ENCODE results near the gene CAMTA1. TPM values are rescaled to one million over a fixed set of nuclear protein-coding genes. Genes with fewer than 3 reads are reported as not detected.

CAMTA1 gene
- total RNA-seq, 1 experiment from 2014 or later, result 105 TPM

DNA sequence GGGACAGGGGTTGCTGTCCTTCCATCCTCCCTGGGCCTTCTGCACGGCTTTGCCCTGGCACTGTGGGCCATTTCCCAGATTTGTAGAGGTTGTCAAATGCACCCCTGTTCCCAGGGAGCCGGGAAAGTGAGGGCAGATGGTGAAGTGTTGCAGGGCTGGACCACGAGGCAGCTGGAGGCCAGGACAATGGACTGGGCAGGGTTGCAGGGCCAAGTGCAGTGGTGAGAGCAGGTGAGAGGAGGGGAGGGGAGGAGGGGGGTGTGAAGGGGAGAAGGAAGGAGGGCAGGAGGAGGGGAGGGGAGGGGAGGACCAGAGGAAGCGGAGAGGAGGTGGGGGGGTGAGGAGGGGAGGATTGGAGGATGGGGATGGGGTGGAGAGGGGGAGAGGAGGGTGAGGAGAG, 443.9 kb downstream of the CAMTA1 start:
- no peak for DNase-seq (ENCODE audit: low read depth)

DNA sequence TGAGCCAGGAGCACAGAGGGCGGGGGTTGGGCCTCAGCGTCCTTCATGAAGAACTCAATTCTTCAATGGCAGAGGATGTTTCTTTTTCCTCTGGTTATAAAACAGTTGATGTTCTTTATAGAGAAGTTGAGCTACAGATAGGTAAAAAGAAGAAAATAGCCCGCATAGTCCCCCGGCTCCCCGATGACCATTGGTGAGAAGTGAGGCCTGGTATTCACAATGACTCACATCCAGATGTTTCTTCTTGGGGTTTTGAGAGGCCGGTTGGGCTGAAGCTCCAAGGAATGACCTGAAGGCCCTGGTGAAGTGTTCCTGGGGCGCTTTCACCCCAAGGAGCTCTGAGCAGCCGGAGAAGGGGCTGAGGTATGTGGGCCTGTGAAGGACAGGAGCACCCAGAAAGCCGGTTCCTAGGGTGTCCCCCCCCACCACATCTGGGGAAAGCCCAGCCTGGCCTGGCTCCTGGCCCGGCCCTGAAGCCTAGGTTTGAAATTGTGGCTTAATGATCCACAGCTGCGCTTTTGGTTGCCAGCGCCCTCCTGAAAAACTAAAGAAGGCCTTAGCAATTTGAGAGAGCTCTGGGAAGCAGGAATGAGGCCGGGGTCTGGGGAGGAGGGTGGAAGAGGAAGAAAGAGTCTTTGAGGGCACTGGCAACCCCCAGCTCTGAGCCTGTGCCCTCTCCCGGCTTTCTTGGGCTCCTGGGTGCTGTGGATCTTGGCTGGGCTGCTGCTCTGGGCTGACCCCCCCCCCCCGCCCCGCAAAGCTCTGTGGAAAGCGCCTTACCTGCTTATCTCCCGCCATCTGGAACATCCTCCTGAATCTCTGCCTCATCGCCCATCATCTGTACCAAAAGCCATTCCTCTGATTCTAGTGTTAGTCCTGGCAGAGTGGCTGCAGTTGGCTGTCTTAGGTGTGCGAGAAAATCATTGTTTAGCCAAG, 444.7 kb downstream of the CAMTA1 start:
- no peak for DNase-seq (ENCODE audit: low read depth)

DNA sequence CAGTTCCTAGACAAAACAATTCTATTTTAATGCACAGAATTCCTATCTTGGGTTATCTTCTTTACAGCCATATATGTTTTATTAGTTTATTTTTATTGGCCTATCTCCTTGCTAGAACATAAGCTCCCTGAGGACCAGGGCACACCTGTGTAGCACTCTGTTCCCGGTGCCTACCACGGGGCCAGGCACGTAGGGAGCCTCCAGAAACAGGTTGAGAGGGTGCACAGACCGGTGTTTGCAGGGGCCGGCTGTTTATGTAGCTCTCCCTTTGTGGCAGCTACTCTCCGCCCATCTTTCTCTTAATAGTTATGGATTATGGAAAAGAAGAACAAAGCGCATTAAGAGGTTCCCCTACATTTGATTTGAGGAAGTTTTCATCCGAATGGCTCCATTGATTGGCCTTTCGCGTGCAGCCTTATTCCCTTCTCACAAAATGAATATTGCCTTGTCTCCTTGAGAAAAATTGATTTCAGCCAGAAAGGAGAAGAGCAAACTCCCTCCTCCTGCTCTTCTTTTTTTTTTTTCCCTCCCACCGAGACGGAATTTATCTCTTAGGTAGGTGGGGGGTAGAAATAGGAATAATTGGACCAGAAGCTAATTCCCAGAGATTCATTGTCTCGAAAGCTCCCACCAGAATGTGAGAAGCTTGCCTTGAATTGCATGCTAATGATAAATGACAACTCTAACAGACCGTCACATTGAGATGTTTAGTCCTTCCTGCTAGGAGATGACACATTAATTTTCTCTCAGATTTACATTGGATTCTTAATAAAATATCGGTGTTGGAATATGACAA, 447.4 kb downstream of the CAMTA1 start:
- DNase-seq (ENCODE audit: low read depth), result no peak

DNA sequence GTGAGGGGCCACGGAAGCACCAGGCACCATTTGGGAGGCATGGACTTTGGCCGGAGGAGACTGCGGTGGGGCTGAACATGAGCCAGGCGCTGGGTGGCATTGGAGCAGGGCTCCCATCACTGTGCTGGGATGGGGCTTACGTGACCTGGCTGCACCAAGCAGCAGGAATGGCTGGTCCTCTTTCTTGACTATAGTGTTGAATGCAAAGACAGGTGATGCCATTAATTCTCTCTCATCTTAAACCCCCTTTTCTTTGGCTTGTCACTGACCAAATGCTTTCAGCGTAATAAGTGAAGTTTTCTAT, 447.9 kb downstream of the CAMTA1 start:
- no peak for DNase-seq (ENCODE audit: low read depth)

DNA sequence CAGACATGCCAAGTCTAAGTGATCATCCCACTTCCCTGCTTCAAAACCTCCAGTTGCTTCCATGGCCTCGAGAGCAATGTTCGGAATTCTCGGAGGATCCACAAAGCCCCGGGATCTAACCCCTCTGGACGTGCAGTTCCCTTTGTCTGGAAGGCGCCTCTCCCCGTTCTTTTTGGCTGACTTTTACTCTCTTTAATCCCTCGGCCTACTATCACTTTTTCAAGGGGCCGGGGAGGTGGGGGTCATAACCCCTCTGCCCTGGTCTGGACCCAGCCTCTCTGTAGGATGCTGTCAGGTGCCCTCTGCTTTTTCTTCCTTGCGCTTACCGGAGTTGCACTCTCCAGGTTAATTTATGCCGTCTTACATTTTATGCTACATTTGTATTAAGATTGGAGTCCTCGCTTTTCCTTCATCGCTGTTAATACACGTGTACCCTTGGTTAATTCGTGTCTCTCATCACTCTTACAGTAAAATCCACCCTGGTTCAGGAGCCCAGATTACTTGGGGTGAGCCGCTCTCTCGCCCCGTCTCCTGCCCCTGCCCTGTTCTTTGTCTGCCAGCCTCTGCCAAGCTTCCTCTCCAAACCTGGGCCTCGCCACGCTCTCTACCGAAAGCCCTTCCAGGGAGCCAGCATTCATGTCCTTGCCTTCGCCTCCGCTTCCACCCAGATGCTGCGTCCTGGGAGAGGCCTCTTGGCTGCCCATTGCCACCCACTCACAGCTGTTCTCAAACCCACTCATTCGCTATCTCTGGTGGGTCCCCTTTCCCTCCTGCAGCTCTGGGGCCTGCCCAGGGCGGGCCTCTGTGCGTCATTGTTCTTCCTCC, 448.6 kb downstream of the CAMTA1 start:
- DNase-seq (ENCODE audit: low read depth), result no peak

DNA sequence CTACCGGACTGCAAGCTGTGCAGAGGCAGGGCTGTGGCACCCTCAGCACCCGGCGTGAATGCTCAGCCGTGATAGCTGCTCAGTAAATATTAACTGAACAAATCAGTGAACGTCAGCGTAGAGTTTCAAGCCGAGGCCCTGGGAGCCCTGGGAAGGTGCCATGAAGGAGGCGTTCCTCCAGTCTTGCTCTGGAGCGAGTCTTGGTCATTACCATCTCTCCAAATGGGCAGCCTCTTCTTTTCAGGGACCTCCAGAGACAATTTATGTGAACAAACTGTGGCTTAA, 449.2 kb downstream of the CAMTA1 start:
- DNase-seq (ENCODE audit: low read depth), result no peak

DNA sequence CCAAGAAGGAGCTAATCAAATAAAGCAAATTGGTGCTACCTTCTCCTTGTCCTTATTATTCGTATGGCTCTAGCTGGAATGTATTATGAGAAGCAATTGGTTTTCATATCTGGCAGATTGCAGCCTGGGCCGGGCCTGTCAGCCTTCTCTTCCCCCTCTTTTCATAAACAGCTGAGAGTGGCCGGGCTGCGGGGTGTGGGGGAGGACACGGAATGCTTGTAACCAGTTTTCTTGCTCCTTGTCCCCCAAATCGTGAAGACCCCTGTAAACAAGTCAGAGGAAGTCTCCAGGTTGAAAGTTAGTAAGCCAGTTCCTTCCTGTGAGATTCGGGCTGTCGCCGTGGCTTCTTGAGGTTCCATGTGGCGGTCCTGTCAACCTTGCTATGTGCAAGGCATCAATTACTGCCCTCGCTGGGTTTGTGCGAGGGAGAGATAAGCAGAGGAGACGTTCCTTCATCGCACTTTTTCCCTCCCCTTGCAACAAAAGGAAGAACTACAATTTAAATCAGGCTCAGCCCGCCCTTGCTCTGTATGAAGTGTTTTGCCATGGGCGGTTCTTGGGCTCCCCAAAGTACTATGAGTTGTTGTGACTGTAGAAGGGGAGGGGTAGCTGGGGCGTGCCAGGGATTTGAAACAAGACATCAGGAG, 450.7 kb downstream of the CAMTA1 start:
- no peak for DNase-seq (ENCODE audit: low read depth)

DNA sequence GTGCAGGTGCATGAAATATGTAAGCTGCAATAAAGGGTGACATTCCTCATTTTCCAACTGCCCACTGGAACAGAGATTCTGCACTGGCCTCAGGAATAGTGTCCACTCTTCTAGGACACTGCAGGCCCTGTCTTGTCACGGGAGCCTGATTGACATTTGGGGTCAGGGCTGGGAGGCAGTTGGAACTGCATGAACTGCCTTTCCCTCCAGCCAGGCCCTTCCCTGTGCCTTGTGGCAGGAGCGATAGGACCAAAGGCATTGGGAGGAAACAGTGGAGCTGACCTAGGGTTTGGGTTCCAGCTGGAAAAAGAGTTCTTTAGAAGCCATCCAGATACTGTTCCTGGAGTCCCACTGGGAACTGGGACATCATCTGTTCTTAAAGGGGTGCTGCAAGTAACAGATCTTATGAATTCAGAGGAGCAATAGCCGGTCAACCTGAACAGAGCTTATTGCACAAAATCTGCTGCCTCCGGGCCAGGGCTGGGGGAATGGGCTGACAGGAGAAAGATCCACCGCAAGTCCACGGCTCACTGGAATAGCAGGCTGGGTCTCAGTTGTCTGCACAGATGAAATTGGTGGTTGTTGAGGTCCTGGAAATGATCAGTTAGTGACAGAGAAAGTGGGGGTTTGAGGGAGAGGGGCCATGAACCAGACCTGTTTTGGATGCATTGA, 451.7 kb downstream of the CAMTA1 start:
- DNase-seq (ENCODE audit: low read depth), result no peak

DNA sequence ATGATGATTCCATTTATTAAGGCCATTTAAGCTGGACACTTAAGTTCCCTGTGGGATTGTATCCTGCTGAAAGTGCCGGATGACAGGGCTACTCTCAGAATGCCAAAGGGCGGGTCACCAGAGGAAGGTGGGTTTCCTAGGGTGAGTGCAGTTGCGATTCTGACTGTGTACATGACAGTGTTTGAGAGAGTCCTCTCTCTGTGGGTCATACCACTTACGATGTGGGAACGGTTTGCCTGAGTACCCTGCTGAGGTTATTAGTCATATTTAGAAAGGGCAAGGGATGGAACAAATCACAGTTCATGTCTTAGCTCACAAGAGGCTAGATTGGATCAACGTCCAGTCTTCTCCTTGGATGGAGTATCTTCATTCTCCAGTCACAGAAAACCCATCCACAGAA, 461.9 kb downstream of the CAMTA1 start:
- DNase-seq (ENCODE audit: low read depth), result no peak

DNA sequence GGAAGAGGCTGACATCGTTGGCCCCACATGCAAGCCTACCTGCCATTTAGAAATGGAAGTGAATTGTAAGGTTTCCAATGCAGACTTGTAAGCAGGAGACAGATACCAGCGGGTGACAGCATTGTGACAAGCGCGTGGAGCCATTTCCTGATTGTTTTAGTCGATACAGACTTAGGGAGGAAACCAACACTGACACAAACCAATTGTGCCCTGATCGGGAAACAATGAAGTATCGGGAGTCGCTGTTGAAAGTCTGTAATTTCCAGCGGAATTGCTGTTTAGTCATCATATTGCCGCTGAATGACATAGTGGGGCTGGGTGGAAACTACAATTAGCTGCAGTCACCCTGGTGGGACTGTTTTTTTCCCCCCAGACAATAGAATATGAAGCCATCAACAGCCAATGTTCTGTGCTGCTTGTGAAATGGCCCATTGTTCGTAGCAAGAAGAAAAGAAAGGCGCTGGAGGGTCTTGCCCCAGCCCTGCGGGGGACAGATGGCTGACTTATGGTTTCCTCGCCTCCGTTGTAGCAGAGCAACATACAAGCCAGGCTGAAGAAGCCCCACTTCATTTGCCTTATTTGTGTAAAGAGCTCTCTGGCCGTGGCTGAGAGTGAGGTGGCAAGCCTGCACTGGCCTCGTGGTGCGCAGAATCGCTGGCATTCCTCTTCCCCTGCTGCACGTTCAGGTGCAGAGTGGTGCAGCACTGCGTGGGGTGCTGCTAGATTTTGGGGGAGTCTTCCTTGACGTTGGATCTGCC, 462.7 kb downstream of the CAMTA1 start:
- DNase-seq (ENCODE audit: low read depth), result no peak

DNA sequence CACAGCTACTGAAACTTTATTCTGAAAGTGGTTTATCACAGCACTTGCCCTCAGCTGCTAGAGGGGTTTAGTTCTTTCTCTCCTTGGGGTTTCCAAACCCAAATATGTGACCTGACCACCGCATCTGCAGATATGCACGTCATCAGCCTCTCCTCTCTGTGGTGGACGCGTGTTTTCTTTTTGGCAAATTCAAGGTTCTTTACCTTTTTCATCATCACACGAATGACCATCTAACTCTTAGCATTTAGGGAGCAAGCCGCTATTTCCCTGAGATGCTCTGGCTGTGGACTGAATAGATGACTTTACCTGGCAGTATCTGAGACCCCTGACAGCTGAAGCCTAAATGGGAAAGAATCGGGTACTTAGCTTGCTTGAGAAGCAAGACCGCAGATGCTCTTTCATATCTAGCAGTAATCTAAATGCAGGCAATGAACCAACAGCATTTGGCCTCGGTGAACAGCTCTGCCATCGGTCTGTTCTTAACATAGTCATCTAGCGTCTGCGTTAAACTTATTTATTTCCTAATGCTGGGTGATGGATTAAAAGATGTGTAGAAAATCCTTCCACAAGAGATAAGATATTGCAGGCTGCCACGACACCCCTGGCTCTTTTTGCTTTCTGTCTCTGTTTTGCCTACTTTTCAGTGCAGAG, 463.4 kb downstream of the CAMTA1 start:
- DNase-seq (ENCODE audit: low read depth), result no peak

DNA sequence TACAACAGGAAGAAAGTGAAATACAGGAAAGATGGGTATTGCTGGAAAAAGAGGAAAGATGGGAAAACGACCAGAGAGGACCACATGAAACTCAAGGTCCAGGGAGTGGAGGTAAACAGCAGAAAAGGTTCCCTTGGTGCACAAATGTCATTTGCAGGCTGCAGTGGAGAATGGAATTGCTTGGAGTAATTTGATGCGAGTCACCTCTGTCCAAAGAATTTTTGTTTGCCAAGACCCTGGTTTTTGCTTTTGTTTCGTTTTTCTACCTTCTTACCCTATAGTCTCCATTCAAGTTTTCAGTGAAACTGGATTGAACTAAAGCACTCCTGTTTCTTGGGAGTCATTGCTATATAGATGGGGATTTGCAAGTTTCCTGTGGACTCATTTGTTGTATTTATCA, 464.3 kb downstream of the CAMTA1 start:
- no peak for DNase-seq (ENCODE audit: low read depth)

DNA sequence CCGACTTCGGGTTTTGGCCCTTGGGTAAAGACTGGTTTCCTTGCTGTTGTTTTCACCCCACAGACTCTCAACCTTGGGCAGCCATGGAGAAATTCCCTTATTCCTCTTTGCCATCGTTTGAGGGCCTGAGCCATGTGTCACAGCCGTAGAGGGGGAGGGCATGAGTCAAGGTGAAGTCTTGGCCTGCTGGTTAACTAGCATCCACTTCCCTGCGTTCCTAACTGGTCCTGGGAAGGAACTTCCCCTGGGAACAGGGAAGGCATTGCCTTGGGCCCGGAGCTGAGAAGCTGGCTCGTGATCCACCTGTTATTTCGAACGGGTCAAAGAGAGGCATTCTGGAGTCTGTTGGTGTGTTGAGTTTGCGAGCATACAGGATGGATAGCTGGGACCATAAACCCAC, 464.9 kb downstream of the CAMTA1 start:
- DNase-seq (ENCODE audit: low read depth), result peak; percentile 49

DNA sequence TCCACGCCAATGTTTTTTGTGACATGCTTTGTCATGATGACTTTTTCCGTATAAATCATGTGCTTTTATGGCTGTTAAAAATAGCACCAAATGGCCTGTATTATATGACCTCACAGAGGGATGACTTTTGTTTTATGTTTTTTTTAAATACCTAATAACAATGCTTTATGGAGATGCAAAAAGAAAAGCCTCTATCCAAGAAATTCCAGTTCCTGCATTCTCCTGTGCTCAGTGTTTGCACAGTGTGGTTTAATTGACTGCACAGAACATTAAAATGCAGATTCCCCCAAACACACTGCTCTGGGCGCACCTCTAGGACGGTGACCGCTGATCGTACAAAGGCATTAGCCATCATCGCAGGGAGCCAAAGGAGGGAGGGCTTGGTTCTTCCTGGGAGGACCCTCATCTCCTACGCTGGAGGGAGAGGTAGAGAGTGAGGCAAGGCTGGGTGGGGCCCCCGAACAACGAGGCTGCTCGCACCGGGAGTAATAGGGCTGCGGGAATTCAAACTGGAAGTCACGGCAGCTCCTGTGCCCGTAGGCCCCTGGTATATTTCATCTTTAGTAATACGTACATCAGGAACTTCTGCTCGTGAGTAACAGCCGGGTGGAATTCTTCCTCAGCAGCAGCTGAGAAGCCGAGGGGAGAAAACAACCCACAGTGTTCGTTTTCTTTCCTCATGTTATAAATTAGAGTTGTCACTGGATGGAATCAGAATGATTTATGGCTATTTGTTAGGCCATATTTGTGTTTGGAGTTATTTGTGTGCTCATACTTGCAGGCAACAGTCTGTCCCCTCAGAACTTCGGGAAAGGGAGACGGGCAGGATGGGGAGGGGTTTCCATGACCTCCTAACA, 465.6 kb downstream of the CAMTA1 start:
- DNase-seq (ENCODE audit: low read depth), result no peak

DNA sequence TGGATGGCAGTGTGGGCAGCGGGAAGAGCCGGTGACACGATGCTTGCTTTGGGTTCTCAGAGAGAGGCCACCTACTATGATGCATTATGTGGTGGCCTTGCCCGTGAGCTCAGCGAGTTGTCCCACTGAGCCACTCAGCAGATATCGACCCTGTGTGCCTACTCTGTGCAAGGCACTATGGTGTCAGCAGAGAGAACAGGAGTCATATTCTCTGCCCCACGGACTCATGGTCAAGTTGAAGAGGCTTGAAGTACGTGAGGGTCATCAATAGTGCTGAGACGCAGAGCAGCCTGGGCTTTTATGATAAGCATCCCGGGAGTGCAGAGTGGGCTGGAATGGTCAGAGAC, 466.2 kb downstream of the CAMTA1 start:
- no peak for DNase-seq (ENCODE audit: low read depth)

DNA sequence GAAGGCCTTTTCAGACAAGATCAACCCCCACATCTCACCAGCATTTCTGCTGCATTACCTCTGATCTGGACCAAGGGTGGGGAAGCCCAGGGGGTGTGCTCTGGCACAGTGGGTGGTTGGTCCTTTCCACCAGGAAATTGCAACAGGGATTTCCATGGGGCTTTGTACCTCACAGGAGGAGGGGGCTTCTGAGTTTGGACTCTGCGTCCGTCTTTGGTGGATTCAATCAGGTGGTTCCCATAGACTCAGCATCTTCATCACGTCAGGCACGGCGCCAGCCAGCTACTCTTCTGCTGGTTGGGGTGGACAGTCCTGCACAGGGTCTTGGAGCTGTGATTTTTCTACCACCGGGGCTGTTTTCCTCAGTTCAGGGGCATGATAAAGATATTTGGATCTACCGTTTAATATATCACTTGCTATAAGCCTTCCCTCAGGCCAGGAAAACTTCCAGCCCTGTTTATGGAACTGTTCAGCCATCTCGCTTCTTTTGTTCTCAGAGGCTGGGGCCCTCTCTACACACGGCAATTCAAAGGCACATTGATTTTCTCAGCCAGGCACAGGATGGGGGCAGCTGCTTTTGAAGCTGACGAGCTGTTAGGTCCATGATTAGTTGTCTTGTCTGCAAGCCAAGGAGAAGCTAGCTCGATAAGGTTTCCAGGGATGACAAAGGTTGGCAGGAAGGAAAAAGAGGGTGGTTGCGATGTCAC, 467.3 kb downstream of the CAMTA1 start:
- DNase-seq (ENCODE audit: low read depth), result no peak

DNA sequence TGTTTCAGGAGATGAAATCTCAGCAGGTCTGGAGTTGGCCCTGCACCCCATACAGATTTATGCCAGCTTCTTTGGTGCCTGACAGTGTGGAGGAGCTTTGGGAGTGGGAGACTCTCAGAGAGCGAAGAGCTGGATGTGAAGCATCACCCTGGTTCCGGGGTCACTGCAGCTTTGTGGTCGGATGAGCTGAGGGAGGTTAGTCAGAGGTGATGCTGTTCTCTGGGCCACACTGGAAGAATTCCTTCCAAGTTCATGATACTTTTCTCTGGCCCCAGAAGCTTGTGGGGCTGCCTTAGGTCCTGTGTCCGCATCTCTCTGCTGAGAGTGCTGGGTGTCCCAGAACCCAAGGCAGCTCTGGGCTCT, 467.8 kb downstream of the CAMTA1 start:
- no peak for DNase-seq (ENCODE audit: low read depth)

DNA sequence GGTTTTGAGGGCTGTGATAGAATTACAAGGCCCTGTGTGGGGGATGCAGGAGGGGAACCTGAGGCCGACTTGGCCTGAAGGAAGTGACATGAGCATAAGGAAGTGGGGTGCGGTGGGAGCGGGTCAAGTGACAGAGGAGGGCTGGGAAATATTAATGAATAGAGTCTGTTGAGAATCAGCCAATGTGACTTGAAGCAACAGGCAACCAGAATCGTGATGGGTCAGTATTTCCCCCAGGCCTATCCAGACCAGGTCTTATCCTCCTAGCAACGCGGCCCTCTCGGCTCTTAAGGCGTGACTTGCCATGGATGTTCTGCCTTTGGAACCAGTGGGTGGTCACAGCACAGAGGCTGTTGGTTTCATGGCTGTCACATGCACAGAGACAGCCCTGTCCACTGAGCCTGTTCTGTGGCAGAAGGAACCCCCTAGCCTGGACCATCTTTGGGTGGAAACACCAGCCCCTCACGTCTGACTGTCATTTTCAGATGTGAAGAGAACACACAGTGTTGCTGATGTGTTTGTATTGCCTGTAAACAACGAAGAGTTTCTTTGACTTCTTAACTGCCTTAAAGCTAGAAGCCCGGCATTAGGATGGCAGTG, 468.8 kb downstream of the CAMTA1 start:
- no peak for DNase-seq (ENCODE audit: low read depth)
